ENCODE data around the gene CCDC107. TPM values are rescaled to one million over a fixed set of nuclear protein-coding genes. Genes with fewer than 3 reads are reported as not detected.
A peak's percentile ranks its signal among the peaks of the same experiment; 100 is the strongest.

Gene CCDC107
- total RNA-seq, 2 experiments from 2014 or later = 12.1 to 13.7 TPM

- DNase-seq = no peak
- Mint-ChIP-seq H3K36me3 (ENCODE audit: low read depth) (peaks cover 21% of the 10 kb centered on the region), H3K4me1 (ENCODE audit: low read depth) (peaks cover 50% of the 10 kb centered on the region), H3K27me3 (no peaks in the 10 kb centered on the region), H3K4me3 (peak overlapping the region; percentile 85), H3K9me3 (no peaks in the 10 kb centered on the region), H3K27ac (peak overlapping the region; percentile 96)
- ChIA-PET CTCF (interaction anchor here (1.9 to 7.7 kb wide), 2 partner anchors 13 to 41 kb away, joined by 4 to 62 read pairs; no protein-coding TSS in a partner anchor), POLR2A (interaction anchor here (0.6 kb wide), 1 partner anchor 12 kb away, joined by 3 read pairs; the partner anchor contains the start of gene ARHGEF39)
- no peak for TF ChIP-seq CTCF (IDR thresholded peaks at IDR 0.05)
- intact Hi-C loops (cut with micrococcal nuclease) = loop anchor here (10.0 kb wide), 1 partner anchor 163 kb away; the partner anchor contains the start of genes HINT2 and SPAG8
- ATAC-seq = no peak
These were observed 5.9 kb upstream of the CCDC107 start for GRCh38 chr9:35651956-35652828.

- ATAC-seq = no peak
- ChIA-PET CTCF (interaction anchor here (1.9 kb wide), 1 partner anchor 14 kb away, joined by 4 read pairs; no protein-coding TSS in a partner anchor), POLR2A (no interaction called here)
- Mint-ChIP-seq H3K27ac (no peak overlapping the region), H3K4me3 (no peak overlapping the region), H3K36me3 (ENCODE audit: low read depth) (peaks cover 22% of the 10 kb centered on the region), H3K27me3 (peaks cover under 1% of the 10 kb centered on the region), H3K4me1 (ENCODE audit: low read depth) (peaks cover 49% of the 10 kb centered on the region), H3K9me3 (no peaks in the 10 kb centered on the region)
- intact Hi-C loops (cut with micrococcal nuclease) = loop anchor here (10.0 kb wide), 1 partner anchor 162 kb away; the partner anchor contains the start of genes HINT2 and SPAG8
- no peak for TF ChIP-seq CTCF (IDR thresholded peaks at IDR 0.05)
- no peak for DNase-seq
These were observed 5.3 kb upstream of the CCDC107 start for GRCh38 chr9:35652829-35653209.

- ATAC-seq (no peak), DNase-seq (no peak)
- H3K4me3 Mint-ChIP-seq = no peak overlapping the region
- intact Hi-C loops (cut with micrococcal nuclease) = loop anchor here (10.0 kb wide), 1 partner anchor 161 kb away; the partner anchor contains the start of genes HINT2 and SPAG8
- H3K36me3 Mint-ChIP-seq (ENCODE audit: low read depth) = peaks cover 17% of the 10 kb centered on the region
- H3K27ac Mint-ChIP-seq = no peak overlapping the region
- H3K4me1 Mint-ChIP-seq (ENCODE audit: low read depth) = peaks cover 43% of the 10 kb centered on the region
- CTCF ChIA-PET = interaction anchor here (0.9 to 8.7 kb wide), 3 partner anchors 14 to 75 kb away, joined by 3 to 95 read pairs (median 4); no protein-coding TSS in a partner anchor
- peaks cover 2% of the 10 kb centered on the region for H3K27me3 Mint-ChIP-seq
- no peaks in the 10 kb centered on the region for H3K9me3 Mint-ChIP-seq
- no peak for TF ChIP-seq CTCF (IDR thresholded peaks at IDR 0.05)
- POLR2A ChIA-PET = interaction anchor here (0.7 kb wide), 1 partner anchor 37 kb away, joined by 3 read pairs; no protein-coding TSS in a partner anchor
These were observed 4.5 kb upstream of the CCDC107 start for GRCh38 chr9:35653611-35654010.

GRCh38 chr9:35656348-35656747 is 1.7 kb upstream of the CCDC107 start:
- Mint-ChIP-seq H3K9me3 (no peaks in the 10 kb centered on the region), H3K4me1 (ENCODE audit: low read depth) (peaks cover 58% of the 10 kb centered on the region), H3K27ac (no peak overlapping the region), H3K4me3 (peak overlapping the region; percentile 81), H3K36me3 (ENCODE audit: low read depth) (peaks cover 27% of the 10 kb centered on the region), H3K27me3 (peaks cover 2% of the 10 kb centered on the region)
- intact Hi-C loops (cut with micrococcal nuclease) = loop anchor here (5.0 to 10.0 kb wide), 2 partner anchors 71 to 158 kb away; partner anchors contain the start of genes HINT2 and SPAG8
- ChIA-PET CTCF (interaction anchor here (0.8 to 24.5 kb wide), 10 partner anchors 9 to 100 kb away, joined by 3 to 313 read pairs (median 14); partner anchors contain the start of genes CREB3, SIT1, TLN1 and TPM2), POLR2A (interaction anchor here (0.7 to 5.3 kb wide), 5 partner anchors 8 to 43 kb away, joined by 3 to 64 read pairs (median 3); partner anchors contain the start of gene ARHGEF39)
- DNase-seq (no peak), ATAC-seq (no peak)
- no peak for TF ChIP-seq CTCF (IDR thresholded peaks at IDR 0.05)

Data from activated CD8-positive, alpha-beta T cell treated with anti-CD3 and anti-CD28 coated beads for 36 hours (primary cell).